K562 (cell line): ENCODE results near the gene PPP1R9B. TPM values are rescaled to one million over a fixed set of nuclear protein-coding genes. Genes with fewer than 3 reads are reported as not detected.

Source experiments
- CREM ChIP-seq: IDR thresholded peaks from 2 replicates; pipeline ENCODE4 v1.6.1; 2014; ENCODE audit warnings: antibody characterized with exemption, low read depth
- ESRRA ChIP-seq: fragments of 450-650 bp; IDR thresholded peaks from 2 replicates; pipeline ENCODE4 v1.6.1; 2014; ENCODE audit warnings: low read depth, mild to moderate bottlenecking, moderate library complexity, borderline replicate concordance
- FOXM1 ChIP-seq, 2 experiments: fragments of 450-650 bp in 1 of 2; sonication (generic) in 1 of 2; formaldehyde crosslinking in 1 of 2; IDR thresholded peaks; 2 replicates each; pipeline versions ENCODE4 v1.6.1 to v1.9.0; 2017 to 2022; ENCODE audit warnings: low read depth in 2 of 2, mild to moderate bottlenecking in 2 of 2, missing genetic modification reagents in 1 of 2, moderate library complexity in 1 of 2
- JUND ChIP-seq, 2 experiments: IDR thresholded peaks; 2 replicates in 1 of 2; 3 replicates in 1 of 2; pipeline ENCODE4 v1.6.1; 2011; ENCODE audit warnings: borderline replicate concordance in 2 of 2, low read depth in 2 of 2, low read length in 2 of 2, improper control_type of control experiment in 1 of 2, missing biosample characterization in 1 of 2, missing genetic modification characterization in 1 of 2, missing genetic modification reagents in 1 of 2
- KLF6 ChIP-seq: fragments of 250-450 bp; sonication (Bioruptor Pico); IDR thresholded peaks from 2 replicates; pipeline ENCODE4 v1.4.0; 2020; ENCODE audit warnings: mild to moderate bottlenecking, moderate library complexity, borderline replicate concordance
- REST ChIP-seq, 2 experiments: fragments of 450-650 bp; formaldehyde crosslinking in 1 of 2; IDR thresholded peaks; 2 replicates each; pipeline versions ENCODE4 v1.4.0 to v1.6.1; 2014 to 2020; ENCODE audit warnings: mild to moderate bottlenecking in 2 of 2, borderline replicate concordance in 1 of 2, low read depth in 1 of 2
- RHOXF2B ChIP-seq: fragments of 250-450 bp; sonication (Bioruptor Pico); conservative IDR thresholded peaks from 2 replicates; pipeline ENCODE4 v1.5.1; 2021
- SFPQ ChIP-seq: fragments of 200-400 bp; formaldehyde crosslinking; IDR thresholded peaks from 2 replicates; pipeline ENCODE4 v1.6.1; 2017; ENCODE audit warnings: mild to moderate bottlenecking, low read depth, low read length, moderate library complexity
- TEAD4 ChIP-seq, 2 experiments: sonication (generic) in 1 of 2; formaldehyde crosslinking in 1 of 2; IDR thresholded peaks; 2 replicates each; pipeline versions ENCODE4 v1.6.1 to v1.8.0; 2012 to 2022; ENCODE audit warnings: borderline replicate concordance in 1 of 2, inconsistent platforms in 1 of 2, low read length in 1 of 2, mild to moderate bottlenecking in 1 of 2, missing genetic modification reagents in 1 of 2
- polyA plus RNA-seq, 8 experiments: library from polyadenylated mRNA; depleted of rRNA in 4 of 8; stranded (reverse) in 5 of 8; unstranded in 3 of 8; fragments of >200 nt; fragmentation: Nextera tagmentation in 2 of 8; fragmentation: Illumina TruSeq in 1 of 8; extraction: Ambion mirVana in 2 of 8; extraction: Trizol in 1 of 8; gene quantifications; 2 replicates each; pipeline versions ENCODE4 v1.2.1 to v1.2.3, GENCODE V29; 2011 to 2014; ENCODE audit warnings: inconsistent platforms in 1 of 8, missing spikeins in 1 of 8
- total RNA-seq, 7 experiments: library from RNA; depleted of rRNA in 6 of 7; stranded (reverse); fragments of >200 nt in 6 of 7; fragmentation: Illumina TruSeq in 2 of 7; extraction: Trizol in 2 of 7; gene quantifications; 2 replicates each; pipeline versions ENCODE4 v1.2.1 to v1.2.3, GENCODE V29; 2011 to 2021; ENCODE audit warnings: low replicate concordance in 1 of 7

The PPP1R9B gene
- total and polyA plus RNA-seq, 9 of the 15 experiments (the other 6 are each of a cell fraction or from before 2014, with no cell fraction given), result 0.10 to 63.5 (median 24.7) TPM

DNA sequence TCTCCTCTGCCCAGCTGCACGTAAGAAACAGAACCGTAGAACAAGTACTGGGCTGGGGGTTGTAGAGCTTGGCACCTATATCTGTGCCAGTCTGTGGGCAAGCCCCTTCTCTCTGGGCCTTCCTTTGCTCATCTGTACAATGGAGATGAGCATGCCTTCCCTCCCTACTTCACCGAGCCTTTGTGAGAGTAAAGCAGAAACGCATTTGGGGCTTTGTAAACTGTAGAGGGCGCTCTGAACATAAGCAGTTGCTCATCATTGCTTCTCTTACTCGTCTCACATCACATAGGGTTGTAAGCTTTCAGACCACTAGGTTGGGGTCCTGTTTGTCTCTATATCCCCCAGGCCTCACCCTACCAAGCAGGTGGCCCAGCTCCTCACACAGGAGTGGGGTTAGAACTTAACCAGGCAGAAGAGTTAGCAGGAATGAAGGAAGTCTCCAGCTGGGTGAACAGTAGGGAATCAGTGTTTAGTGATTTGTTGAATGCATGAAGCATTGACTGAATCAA lies 35.6 kb downstream of the PPP1R9B start (continued):
- TF ChIP-seq FOXM1 (IDR thresholded peaks at IDR 0.05; ENCODE audit: low read depth) (no peak), FOXM1 (CRISPR knock-in tag; IDR thresholded peaks at IDR 0.05; ENCODE audit: low read depth) (no peak), CREM (0 out of 2 replicates have a peak, but pooled peaks have one; percentile 29), KLF6 (CRISPR knock-in tag) (no peak), REST (IDR thresholded peaks at IDR 0.05; ENCODE audit: borderline replicate concordance) (peak; percentile 32; the same call in 1 of the 2 replicates), REST (CRISPR knock-in tag; IDR thresholded peaks at IDR 0.05; ENCODE audit: low read depth) (no peak), TEAD4 (IDR thresholded peaks at IDR 0.05; ENCODE audit: low read length) (no peak), TEAD4 (CRISPR knock-in tag; IDR thresholded peaks at IDR 0.05; ENCODE audit: borderline replicate concordance) (0 out of 2 replicates have a peak, but pooled peaks have one; percentile 40), RHOXF2B (CRISPR knock-in tag) (no peak), JUND (IDR thresholded peaks at IDR 0.05; ENCODE audit: borderline replicate concordance, low read depth, low read length) (no peak), JUND (tag; IDR thresholded peaks at IDR 0.05; ENCODE audit: borderline replicate concordance, low read depth, low read length) (no peak), ESRRA (0 out of 2 replicates have a peak, but pooled peaks have one; percentile 24), SFPQ (no peak)
- TF ChIP-seq, all 486 proteins: peak for 19
